ENCODE results near the gene PLEKHA4. TPM values are rescaled to one million over a fixed set of nuclear protein-coding genes. Genes with fewer than 3 reads are reported as not detected.

Gene PLEKHA4
- total RNA-seq, 4 donors from 2014 or later, result 11.4 to 27.4 (median 18.9) TPM

DNA sequence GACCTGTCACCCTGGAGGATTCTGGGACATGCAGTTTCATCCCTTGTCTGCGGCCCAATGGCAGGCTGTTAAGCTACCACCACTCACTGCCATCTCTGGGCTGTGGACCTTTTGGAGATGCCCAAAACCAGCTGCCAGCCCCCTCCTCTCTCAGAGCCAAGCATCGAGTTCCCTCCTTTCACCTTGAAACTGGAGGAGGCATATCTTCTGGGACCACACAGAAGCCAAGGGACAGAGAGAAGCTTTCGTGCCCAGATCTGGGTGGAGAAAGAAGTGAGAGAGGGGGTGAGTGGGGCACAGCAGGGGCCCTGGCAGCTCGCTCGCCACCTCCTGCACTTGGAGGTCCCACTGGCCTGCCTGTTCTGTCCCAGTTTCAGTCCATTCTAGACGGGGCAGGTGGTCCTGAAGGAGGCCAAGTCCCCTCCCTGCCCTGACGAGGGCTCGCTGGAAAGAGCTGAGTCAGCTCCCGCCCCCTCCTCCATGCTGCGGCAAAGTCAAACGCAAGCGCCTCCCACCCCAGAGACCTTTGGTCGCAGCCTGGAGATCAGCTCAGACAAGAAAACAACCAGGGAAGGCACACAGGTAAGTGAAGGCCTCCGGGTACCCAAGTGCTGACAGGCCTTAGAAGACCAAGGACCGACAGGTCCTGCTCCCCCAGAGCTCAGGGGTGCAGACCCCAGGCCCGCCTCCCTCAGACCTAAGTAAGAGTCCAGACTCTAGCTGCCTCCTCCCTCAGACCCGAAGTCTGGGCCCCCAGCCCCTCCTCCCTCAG lies 61.4 kb downstream of the PLEKHA4 start:
- no peaks in the 10 kb centered on the region for H3K9me3 ChIP-seq
- peaks cover 0 to 23% (median 12%) of the 10 kb centered on the region in 4 donors for H3K36me3 ChIP-seq
- H3K27ac ChIP-seq (replicated peaks in 1 of 4), result no peak overlapping the region
- TF ChIP-seq EP300 (IDR thresholded peaks at IDR 0.05), result no peak
- TF ChIP-seq POLR2A (IDR thresholded peaks at IDR 0.05; ENCODE audit: low read depth), result no peak
- peaks cover 9 to 50% (median 42%) of the 10 kb centered on the region in 4 donors for H3K4me1 ChIP-seq
- no peak for DNase-seq (ENCODE audit: extremely low spot score)
- no peak overlapping the region for H3K4me3 ChIP-seq
- intact Hi-C loops (cut with DNase I), result no loop called here
- no peaks in the 10 kb centered on the region for H3K27me3 ChIP-seq
- 83% methylated on average over 11 of the region's 17 CpGs for whole genome bisulfite sequencing

DNA sequence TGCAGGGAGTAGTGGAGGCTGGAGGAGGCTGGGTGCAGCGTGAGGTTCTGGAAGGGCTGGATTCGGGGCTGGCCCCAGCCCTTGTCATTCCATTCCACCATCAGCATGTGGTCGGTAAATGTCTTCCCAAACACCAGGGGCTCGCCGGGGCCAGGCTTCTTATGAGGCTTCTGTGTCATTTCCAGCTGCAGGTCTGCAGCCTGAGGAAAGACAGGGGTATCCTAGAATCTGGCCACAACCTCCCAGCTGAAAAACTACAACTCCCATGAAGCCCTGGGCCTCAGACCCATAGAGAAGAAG lies 61.9 kb downstream of the PLEKHA4 start:
- DNase-seq (ENCODE audit: extremely low spot score), result no peak
- peaks cover 0 to 23% (median 12%) of the 10 kb centered on the region in 4 donors for H3K36me3 ChIP-seq
- no peaks in the 10 kb centered on the region for H3K27me3 ChIP-seq
- TF ChIP-seq CTCF (IDR thresholded peaks at IDR 0.05) (no peak), POLR2AphosphoS5 (IDR thresholded peaks at IDR 0.05) (peak in 1 of 2 donors; percentile 23)
- no peak overlapping the region for H3K4me3 ChIP-seq
- intact Hi-C loops (cut with DNase I), result no loop called here
- 86% methylated on average over 5 of the region's 5 CpGs for WGBS
- peaks cover 9 to 44% (median 36%) of the 10 kb centered on the region in 4 donors for H3K4me1 ChIP-seq
- no peaks in the 10 kb centered on the region for H3K9me3 ChIP-seq
- H3K27ac ChIP-seq (replicated peaks in 1 of 4), result no peak overlapping the region

DNA sequence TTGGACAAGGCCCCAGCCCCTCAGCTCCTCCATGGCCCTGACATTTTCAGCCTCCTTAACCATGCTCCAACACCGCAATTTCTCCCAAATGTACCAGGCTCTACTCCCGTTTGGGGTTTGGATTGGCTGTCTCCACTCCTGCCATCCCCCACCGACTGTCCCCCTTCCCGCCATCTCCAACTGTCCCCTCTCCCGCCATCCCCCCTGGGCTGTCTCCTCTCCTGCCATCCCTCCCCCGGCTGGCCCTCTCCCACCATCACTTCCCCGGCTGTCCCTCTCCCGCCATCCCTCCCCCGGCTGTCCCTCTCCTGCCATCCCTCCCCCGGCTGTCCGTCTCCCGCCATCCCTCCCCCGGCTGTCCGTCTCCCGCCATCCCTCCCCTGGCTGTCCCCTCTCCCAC lies 63.0 kb downstream of the PLEKHA4 start:
- no peaks in the 10 kb centered on the region for H3K27me3 ChIP-seq
- no peak for DNase-seq (ENCODE audit: extremely low spot score)
- H3K36me3 ChIP-seq, result peaks cover 0 to 23% (median 12%) of the 10 kb centered on the region in 4 donors
- no peak overlapping the region for H3K27ac ChIP-seq (replicated peaks in 1 of 4)
- intact Hi-C loops (cut with DNase I), result no loop called here
- H3K4me1 ChIP-seq, result peaks cover 8 to 40% (median 31%) of the 10 kb centered on the region in 4 donors
- 88% methylated on average over 15 of the region's 15 CpGs for WGBS
- no peaks in the 10 kb centered on the region for H3K9me3 ChIP-seq
- no peak overlapping the region for H3K4me3 ChIP-seq
- TF ChIP-seq EP300 (IDR thresholded peaks at IDR 0.05) (no peak), POLR2A (IDR thresholded peaks at IDR 0.05; ENCODE audit: low read depth) (no peak), POLR2AphosphoS5 (IDR thresholded peaks at IDR 0.05) (no peak), CTCF (IDR thresholded peaks at IDR 0.05) (no peak)

DNA sequence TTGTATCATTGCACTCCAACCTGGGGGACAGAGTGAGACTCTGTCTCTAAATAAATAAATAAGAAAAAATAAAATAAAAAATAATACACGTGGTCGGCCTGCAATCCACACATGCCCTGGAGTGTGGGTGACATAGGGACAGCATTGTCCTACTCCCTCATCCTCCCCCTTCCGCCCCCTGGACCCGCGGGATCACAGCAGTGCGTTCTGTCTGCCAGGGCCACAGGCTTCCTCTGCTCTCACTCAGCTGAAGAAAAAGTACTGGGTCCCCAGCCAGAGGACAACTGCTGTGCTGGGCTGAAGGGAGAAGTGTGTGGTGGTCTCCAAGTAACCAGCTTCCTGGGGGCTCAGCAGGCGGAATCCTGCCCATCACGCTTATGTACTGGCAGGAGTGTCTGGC lies 63.9 kb downstream of the PLEKHA4 start:
- 86% methylated on average over 8 of the region's 8 CpGs for WGBS
- intact Hi-C loops (cut with DNase I), result no loop called here
- Histone ChIP-seq H3K36me3 (peaks cover under 1 to 29% (median 18%) of the 10 kb centered on the region in 4 donors), H3K4me3 (no peak overlapping the region), H3K27me3 (no peaks in the 10 kb centered on the region), H3K27ac (replicated peaks in 1 of 4) (no peak overlapping the region), H3K9me3 (no peaks in the 10 kb centered on the region), H3K4me1 (peaks cover 0 to 31% (median 22%) of the 10 kb centered on the region in 4 donors)
- TF ChIP-seq EP300 (IDR thresholded peaks at IDR 0.05), result no peak
- TF ChIP-seq POLR2AphosphoS5 (IDR thresholded peaks at IDR 0.05), result no peak
- no peak for TF ChIP-seq POLR2A (IDR thresholded peaks at IDR 0.05; ENCODE audit: low read depth)
- no peak for TF ChIP-seq CTCF (IDR thresholded peaks at IDR 0.05)
- no peak for DNase-seq (ENCODE audit: extremely low spot score)

GRCh38 chr19:48802623-48803022 lies 65.8 kb downstream of the PLEKHA4 start:
- H3K36me3 ChIP-seq, result peaks cover 7 to 38% (median 19%) of the 10 kb centered on the region in 4 donors
- no peak for TF ChIP-seq CTCF (IDR thresholded peaks at IDR 0.05)
- TF ChIP-seq POLR2AphosphoS5 (IDR thresholded peaks at IDR 0.05), result no peak
- no peak for TF ChIP-seq EP300 (IDR thresholded peaks at IDR 0.05)
- no peak for TF ChIP-seq POLR2A (IDR thresholded peaks at IDR 0.05; ENCODE audit: low read depth)
- H3K4me3 ChIP-seq, result no peak overlapping the region
- no peak overlapping the region for H3K27ac ChIP-seq (replicated peaks in 1 of 4)
- H3K9me3 ChIP-seq, result no peaks in the 10 kb centered on the region
- 96% methylated on average over 2 of the region's 2 CpGs for WGBS
- no peaks in the 10 kb centered on the region for H3K27me3 ChIP-seq
- intact Hi-C loops (cut with DNase I), result no loop called here
- DNase-seq (ENCODE audit: extremely low spot score), result no peak
- peaks cover 0 to 15% (median 10%) of the 10 kb centered on the region in 4 donors for H3K4me1 ChIP-seq

All from esophagus muscularis mucosa (tissue), 4 donors.